Large intestine (tissue), 3 donors: ENCODE data around the gene OSM. TPM values are rescaled to one million over a fixed set of nuclear protein-coding genes. Genes with fewer than 3 reads are reported as not detected.

Experiments used
- DNase-seq, 2 donors: peaks; one replicate each; pipeline versions ENCODE4 v3.0.0 to v3.0.0-alpha.2; 2013
- H3K27ac ChIP-seq: one replicate; pipeline ENCODE4 v1.5.1; 2013; ENCODE audit warnings: low read length
- H3K27me3 ChIP-seq: 2 replicates; pipeline ENCODE4 v1.6.1; 2013; ENCODE audit warnings: low read length; ENCODE audit not compliant: control insufficient read depth, insufficient read depth
- H3K36me3 ChIP-seq: 2 replicates; pipeline ENCODE4 v1.6.1; 2013; ENCODE audit warnings: low read length; ENCODE audit not compliant: control insufficient read depth, insufficient read depth
- H3K4me1 ChIP-seq: one replicate; pipeline ENCODE4 v1.6.1; 2013; ENCODE audit warnings: low read length; ENCODE audit not compliant: control insufficient read depth, insufficient read depth
- H3K4me3 ChIP-seq: one replicate; pipeline ENCODE4 v1.5.1; 2013; ENCODE audit warnings: low read length
- H3K9me3 ChIP-seq: one replicate; pipeline ENCODE4 v1.6.1; 2013; ENCODE audit warnings: mild to moderate bottlenecking, low read depth, low read length, moderate library complexity; ENCODE audit not compliant: control insufficient read depth
- WGBS: methylation state at CpG from one replicate; pipeline ENCODE4 v1.1.5; 2013; ENCODE audit warnings: low lambda C conversion rate; ENCODE audit not compliant: insufficient coverage; 5-methylcytosine and 5-hydroxymethylcytosine counted together
- polyA plus RNA-seq: library from polyadenylated mRNA; unstranded; fragments of 120-200 nt; gene quantifications from one replicate; pipeline ENCODE4 v1.2.1, GENCODE V29; 2013

OSM gene
- polyA plus RNA-seq, 1 donor: 0.52 TPM

GRCh38 chr22:30308093-30308492, 41.4 kb upstream of the OSM start:
- no peak for DNase-seq
- H3K9me3 ChIP-seq: no peaks in the 10 kb centered on the region
- H3K27me3 ChIP-seq: no peaks in the 10 kb centered on the region
- no peak overlapping the region for H3K4me3 ChIP-seq
- H3K27ac ChIP-seq: no peak overlapping the region
- peaks cover 34% of the 10 kb centered on the region for H3K4me1 ChIP-seq
- peaks cover 14% of the 10 kb centered on the region for H3K36me3 ChIP-seq
- WGBS: 100% methylated on average over 1 of the region's 2 CpGs

- peaks cover 34% of the 10 kb centered on the region for H3K4me1 ChIP-seq
- no peak for DNase-seq
- 82% methylated on average over 2 of the region's 4 CpGs for WGBS
- no peaks in the 10 kb centered on the region for H3K9me3 ChIP-seq
- no peak overlapping the region for H3K27ac ChIP-seq
- no peaks in the 10 kb centered on the region for H3K27me3 ChIP-seq
- no peak overlapping the region for H3K4me3 ChIP-seq
- H3K36me3 ChIP-seq: peaks cover 20% of the 10 kb centered on the region
Observed at GRCh38 chr22:30307041-30307574, 40.5 kb upstream of the OSM start.

GRCh38 chr22:30306627-30307011, 40.0 kb upstream of the OSM start:
- no peaks in the 10 kb centered on the region for H3K9me3 ChIP-seq
- H3K27ac ChIP-seq: no peak overlapping the region
- WGBS: no CpG with 5 or more reads among the region's 1 CpG
- H3K27me3 ChIP-seq: no peaks in the 10 kb centered on the region
- H3K4me1 ChIP-seq: peaks cover 35% of the 10 kb centered on the region
- peaks cover 23% of the 10 kb centered on the region for H3K36me3 ChIP-seq
- H3K4me3 ChIP-seq: no peak overlapping the region
- DNase-seq: no peak

GRCh38 chr22:30305906-30306626, 39.4 kb upstream of the OSM start:
- Histone ChIP-seq H3K36me3 (peaks cover 29% of the 10 kb centered on the region), H3K27ac (peak overlapping the region; percentile 38), H3K27me3 (no peaks in the 10 kb centered on the region), H3K4me3 (no peak overlapping the region), H3K9me3 (no peaks in the 10 kb centered on the region), H3K4me1 (peaks cover 35% of the 10 kb centered on the region)
- WGBS: no CpG with 5 or more reads among the region's 3 CpGs
- DNase-seq: peak in 1 of 2 donors; percentile 53

- no peaks in the 10 kb centered on the region for H3K9me3 ChIP-seq
- DNase-seq: peak in 1 of 2 donors; percentile 53
- no peaks in the 10 kb centered on the region for H3K27me3 ChIP-seq
- H3K36me3 ChIP-seq: peaks cover 34% of the 10 kb centered on the region
- no CpG with 5 or more reads among the region's 4 CpGs for WGBS
- H3K4me1 ChIP-seq: peaks cover 31% of the 10 kb centered on the region
- peak overlapping the region; percentile 38 for H3K27ac ChIP-seq
- no peak overlapping the region for H3K4me3 ChIP-seq
Observed at GRCh38 chr22:30305519-30305905, 38.9 kb upstream of the OSM start.

- Histone ChIP-seq H3K4me3 (no peak overlapping the region), H3K4me1 (peaks cover 31% of the 10 kb centered on the region), H3K36me3 (peaks cover 39% of the 10 kb centered on the region), H3K27ac (no peak overlapping the region), H3K9me3 (no peaks in the 10 kb centered on the region), H3K27me3 (no peaks in the 10 kb centered on the region)
- DNase-seq: peak in 1 of 2 donors; percentile 21
- 80% methylated on average over 1 of the region's 7 CpGs for WGBS
Observed at GRCh38 chr22:30304495-30305244, 38.0 kb upstream of the OSM start.

- Histone ChIP-seq H3K36me3 (peaks cover 57% of the 10 kb centered on the region), H3K9me3 (no peaks in the 10 kb centered on the region), H3K27me3 (no peaks in the 10 kb centered on the region), H3K4me1 (peaks cover 42% of the 10 kb centered on the region), H3K27ac (no peak overlapping the region), H3K4me3 (no peak overlapping the region)
- DNase-seq: no peak
- WGBS: no CpG with 5 or more reads among the region's 5 CpGs
Observed at GRCh38 chr22:30302810-30303138, 36.1 kb upstream of the OSM start.

GRCh38 chr22:30301995-30302809, 35.6 kb upstream of the OSM start:
- Histone ChIP-seq H3K27me3 (no peaks in the 10 kb centered on the region), H3K4me3 (no peak overlapping the region), H3K27ac (no peak overlapping the region), H3K4me1 (peaks cover 42% of the 10 kb centered on the region), H3K9me3 (no peaks in the 10 kb centered on the region), H3K36me3 (peaks cover 63% of the 10 kb centered on the region)
- no CpG with 5 or more reads among the region's 9 CpGs for WGBS
- peak in 1 of 2 donors; percentile 32 for DNase-seq

- Histone ChIP-seq H3K27ac (no peak overlapping the region), H3K4me1 (peaks cover 22% of the 10 kb centered on the region), H3K9me3 (no peaks in the 10 kb centered on the region), H3K27me3 (no peaks in the 10 kb centered on the region), H3K36me3 (peaks cover 84% of the 10 kb centered on the region), H3K4me3 (no peak overlapping the region)
- WGBS: no CpG with 5 or more reads among the region's 13 CpGs
- no peak for DNase-seq
Observed at GRCh38 chr22:30299322-30299721, 32.7 kb upstream of the OSM start.
